K562 (cell line): Measurements from ENCODE around the gene STIM1. TPM values are rescaled to one million over a fixed set of nuclear protein-coding genes. Genes with fewer than 3 reads are reported as not detected.

ENCODE experiments used
- ATF6 ChIP-seq: sonication (generic); formaldehyde crosslinking; IDR thresholded peaks from 2 replicates; pipeline ENCODE4 v1.4.0; 2020; ENCODE audit warnings: mild to moderate bottlenecking, missing genetic modification reagents
- CBFA2T2 ChIP-seq: fragments of 450-650 bp; conservative IDR thresholded peaks from 2 replicates; pipeline ENCODE4 v1.6.1; 2017; ENCODE audit warnings: mild to moderate bottlenecking
- CHD4 ChIP-seq: fragments of 200-600 bp; sonication (generic); IDR thresholded peaks from 3 replicates; pipeline ENCODE4 v1.6.1; 2012; ENCODE audit warnings: low read depth, mild to moderate bottlenecking, mixed read lengths, low read length, inconsistent platforms; ENCODE audit not compliant: insufficient read depth, insufficient replicate concordance, poor library complexity, severe bottlenecking
- DDX20 ChIP-seq: fragments of 450-650 bp; IDR thresholded peaks from 2 replicates; pipeline ENCODE4 v1.6.1; 2016; ENCODE audit warnings: missing genetic modification characterization, low read depth, mild to moderate bottlenecking, missing compliant biosample characterization, moderate library complexity
- DPF2 ChIP-seq: fragments of 450-650 bp; IDR thresholded peaks from 2 replicates; pipeline ENCODE4 v1.6.1; 2016
- MEIS2 ChIP-seq: fragments of 450-650 bp; IDR thresholded peaks from 2 replicates; pipeline ENCODE4 v1.6.1; 2014; ENCODE audit warnings: mild to moderate bottlenecking; ENCODE audit not compliant: partially characterized antibody
- MTA3 ChIP-seq: fragments of 450-650 bp; formaldehyde crosslinking; IDR thresholded peaks from 2 replicates; pipeline ENCODE4 v1.6.1; 2017; ENCODE audit warnings: mild to moderate bottlenecking, borderline replicate concordance
- PHF8 ChIP-seq: fragments of 200-600 bp; sonication (generic); IDR thresholded peaks from 2 replicates; pipeline ENCODE4 v1.6.1; 2012; ENCODE audit warnings: mixed run types, mild to moderate bottlenecking, inconsistent platforms, low read length, moderate library complexity, borderline replicate concordance
- PRDM10 ChIP-seq: fragments of 450-650 bp; IDR thresholded peaks from 2 replicates; pipeline ENCODE4 v1.6.1; 2018; ENCODE audit not compliant: partially characterized antibody
- SIN3A ChIP-seq, 2 experiments: fragments of 150-350 bp in 1 of 2; IDR thresholded peaks; 2 replicates each; pipeline ENCODE4 v1.6.1; 2011 to 2016; ENCODE audit warnings: borderline replicate concordance in 2 of 2, low read depth in 2 of 2, low read length in 2 of 2, mild to moderate bottlenecking in 2 of 2, moderate library complexity in 2 of 2; ENCODE audit not compliant: control insufficient read depth in 1 of 2
- SMARCA4 ChIP-seq: fragments of 450-650 bp; IDR thresholded peaks from 2 replicates; pipeline ENCODE4 v1.6.1; 2016
- SMARCC2 ChIP-seq: fragments of 450-650 bp; IDR thresholded peaks from 2 replicates; pipeline ENCODE4 v1.6.1; 2017; ENCODE audit warnings: antibody characterized with exemption, moderate library complexity, mild to moderate bottlenecking, low read depth
- SMC3 ChIP-seq: conservative IDR thresholded peaks from 2 replicates; pipeline ENCODE4 v1.6.1; 2011; ENCODE audit warnings: low read depth, low read length, improper control_type of control experiment; ENCODE audit not compliant: insufficient read depth
- XRCC4 ChIP-seq: IDR thresholded peaks from one replicate; pipeline ENCODE4 v1.6.1; 2011; ENCODE audit not compliant: insufficient read depth, insufficient read length; ENCODE audit errors: extremely low read depth
- ZFX ChIP-seq: sonication (generic); formaldehyde crosslinking; IDR thresholded peaks from 2 replicates; pipeline ENCODE4 v1.8.0; 2022; ENCODE audit warnings: mild to moderate bottlenecking, missing genetic modification reagents, moderate library complexity
- ZMIZ1 ChIP-seq, 2 experiments: fragments of 150-350 bp in 1 of 2; IDR thresholded peaks; 2 replicates each; pipeline ENCODE4 v1.6.1; 2012 to 2016; ENCODE audit warnings: low read depth in 2 of 2, low read length in 2 of 2, mild to moderate bottlenecking in 1 of 2, moderate library complexity in 1 of 2
- ZNF12 ChIP-seq: sonication (generic); formaldehyde crosslinking; IDR thresholded peaks from 2 replicates; pipeline ENCODE4 v1.4.0; 2020; ENCODE audit warnings: mild to moderate bottlenecking, missing genetic modification reagents
- ZNF134 ChIP-seq: fragments of 250-450 bp; sonication (Bioruptor Pico); conservative IDR thresholded peaks from 2 replicates; pipeline ENCODE4 v1.4.0; 2020
- ZNF695 ChIP-seq: fragments of 450-650 bp; formaldehyde crosslinking; IDR thresholded peaks from 2 replicates; pipeline ENCODE4 v1.4.0; 2020; ENCODE audit warnings: mild to moderate bottlenecking, moderate library complexity
- polyA plus RNA-seq, 8 experiments: library from polyadenylated mRNA; depleted of rRNA in 4 of 8; stranded (reverse) in 5 of 8; unstranded in 3 of 8; fragments of >200 nt; fragmentation: Nextera tagmentation in 2 of 8; fragmentation: Illumina TruSeq in 1 of 8; extraction: Ambion mirVana in 2 of 8; extraction: Trizol in 1 of 8; gene quantifications; 2 replicates each; pipeline versions ENCODE4 v1.2.1 to v1.2.3, GENCODE V29; 2011 to 2014; ENCODE audit warnings: inconsistent platforms in 1 of 8, missing spikeins in 1 of 8
- total RNA-seq, 7 experiments: library from RNA; depleted of rRNA in 6 of 7; stranded (reverse); fragments of >200 nt in 6 of 7; fragmentation: Illumina TruSeq in 2 of 7; extraction: Trizol in 2 of 7; gene quantifications; 2 replicates each; pipeline versions ENCODE4 v1.2.1 to v1.2.3, GENCODE V29; 2011 to 2021; ENCODE audit warnings: low replicate concordance in 1 of 7

Gene STIM1
- total and polyA plus RNA-seq, 9 of the 15 experiments (the other 6 are each of a cell fraction or from before 2014, with no cell fraction given) = 7.7 to 50.5 (median 22.5) TPM

- TF ChIP-seq SMARCC2 (no peak), DDX20 (no peak), SIN3A (IDR thresholded peaks at IDR 0.05; ENCODE audit: borderline replicate concordance in 2 of 2, control insufficient read depth in 1 of 2, low read depth in 2 of 2, low read length in 2 of 2) (no peak), ZNF134 (no peak), CBFA2T2 (peak; percentile 53), ZMIZ1 (IDR thresholded peaks at IDR 0.05; ENCODE audit: low read depth in 2 of 2, low read length in 2 of 2) (no peak), SMC3 (no peak), XRCC4 (no peak), ATF6 (CRISPR knock-in tag) (no peak), PRDM10 (peak; percentile 77), MEIS2 (no peak), SMARCA4 (peak; percentile 63), PHF8 (no peak), ZNF695 (CRISPR knock-in tag) (no peak), CHD4 (no peak), ZFX (CRISPR knock-in tag) (no peak), ZNF12 (no peak), DPF2 (peak; percentile 58), MTA3 (0 out of 2 replicates have a peak, but pooled peaks have one; percentile 29)
These were observed 47.9 kb downstream of the STIM1 start (continued) for GRCh38 chr11:3903207-3903896.
